GM18502 (cell line): ENCODE measurements around the gene HSPB9.

Experiments used
- ATAC-seq: cut with Tn5 transposase; IDR thresholded peaks from one replicate; pipeline ENCODE4 v1.9.1; 2021; ENCODE audit warnings: mild to moderate bottlenecking; ENCODE audit not compliant: unreplicated experiment, poor library complexity

Gene HSPB9

GRCh38 chr17:42122371-42123303 lies at the start of gene HSPB9:
Gene HSPB9, plus strand, starts transcription at chr17:42122804. Its CDS starts 47 bp downstream, at chr17:42122851.
- no peak for ATAC-seq

GRCh38 chr17:42075789-42076188 lies 46.8 kb upstream of the HSPB9 start:
- no peak for ATAC-seq

- ATAC-seq: no peak
Measured at GRCh38 chr17:42076797-42077559, 45.6 kb upstream of the HSPB9 start.

GRCh38 chr17:42077755-42078154 lies 44.8 kb upstream of the HSPB9 start:
- no peak for ATAC-seq

GRCh38 chr17:42078396-42079043 lies 44.1 kb upstream of the HSPB9 start:
- ATAC-seq: no peak

GRCh38 chr17:42079541-42079940 lies 43.1 kb upstream of the HSPB9 start:
- ATAC-seq: no peak

- no peak for ATAC-seq
Measured at GRCh38 chr17:42081516-42082129, 41.0 kb upstream of the HSPB9 start.

GRCh38 chr17:42087042-42087701 lies 35.4 kb upstream of the HSPB9 start:
- no peak for ATAC-seq

GRCh38 chr17:42087736-42088705 lies 34.6 kb upstream of the HSPB9 start:
- no peak for ATAC-seq

GRCh38 chr17:42088736-42089135 lies 33.9 kb upstream of the HSPB9 start:
- no peak for ATAC-seq

GRCh38 chr17:42090964-42091790 lies 31.4 kb upstream of the HSPB9 start:
- no peak for ATAC-seq

- ATAC-seq: no peak
Measured at GRCh38 chr17:42092939-42093338, 29.7 kb upstream of the HSPB9 start.

- ATAC-seq: no peak
Measured at GRCh38 chr17:42094375-42095069, 28.1 kb upstream of the HSPB9 start.

- no peak for ATAC-seq
Measured at GRCh38 chr17:42096360-42097111, 26.1 kb upstream of the HSPB9 start.

GRCh38 chr17:42097691-42098631 lies 24.6 kb upstream of the HSPB9 start, which contains the start of gene ZNF385C:
Gene ZNF385C, minus strand, starts transcription at chr17:42098473. Its CDS starts 35,417 bp downstream, at chr17:42063056.
- no peak for ATAC-seq
